ENCODE results near the gene ATP7B.

Gene ATP7B

GRCh38 chr13:51944428-51944827 lies 66.8 kb downstream of the ATP7B start:
- DNase-seq, result no peak

DNA sequence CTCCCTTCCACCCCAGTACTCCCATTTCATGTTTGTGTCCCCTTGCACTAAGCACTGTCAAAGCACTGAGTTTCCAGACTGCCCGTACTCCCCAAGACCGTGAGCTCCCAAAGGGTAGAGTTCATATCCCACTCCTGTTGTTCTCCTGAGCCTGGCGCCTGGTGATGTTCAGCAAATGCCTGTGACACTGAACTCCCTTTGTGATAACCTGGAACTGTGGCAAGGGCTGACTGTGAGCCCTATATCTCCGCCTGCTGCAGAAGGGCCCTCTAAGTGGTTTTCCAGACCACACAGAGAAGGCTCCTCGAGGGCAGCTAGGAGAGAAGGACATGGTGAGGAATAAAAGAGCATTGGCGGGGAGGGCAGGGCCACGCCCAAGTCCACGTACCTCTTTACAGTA lies 67.5 kb downstream of the ATP7B start:
- no peak for DNase-seq

DNA sequence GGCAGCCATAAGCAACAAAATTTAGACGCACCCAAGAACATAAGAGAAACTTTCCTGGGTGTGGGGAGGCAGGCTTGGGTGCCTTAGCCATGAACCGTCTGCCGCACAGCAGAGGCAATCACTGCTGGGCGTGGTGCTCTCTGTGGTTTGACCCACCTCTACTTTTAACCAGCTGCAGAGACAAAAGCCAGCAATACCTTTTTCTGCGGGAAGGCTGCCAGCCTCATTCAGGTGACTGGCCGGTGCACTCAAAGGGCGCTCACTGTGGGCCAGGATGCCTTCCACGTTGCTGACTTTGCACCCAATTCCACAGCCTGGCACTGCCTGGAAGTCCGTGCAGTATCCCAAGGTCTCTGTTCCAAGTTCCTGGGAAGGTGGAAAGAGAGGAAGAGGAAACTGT lies 69.1 kb downstream of the ATP7B start:
- no peak for DNase-seq

GRCh38 chr13:51938454-51938853 lies 72.8 kb downstream of the ATP7B start:
- no peak for DNase-seq

- no peak for DNase-seq
Observed at GRCh38 chr13:51937320-51938290, 73.6 kb downstream of the ATP7B start.

DNA sequence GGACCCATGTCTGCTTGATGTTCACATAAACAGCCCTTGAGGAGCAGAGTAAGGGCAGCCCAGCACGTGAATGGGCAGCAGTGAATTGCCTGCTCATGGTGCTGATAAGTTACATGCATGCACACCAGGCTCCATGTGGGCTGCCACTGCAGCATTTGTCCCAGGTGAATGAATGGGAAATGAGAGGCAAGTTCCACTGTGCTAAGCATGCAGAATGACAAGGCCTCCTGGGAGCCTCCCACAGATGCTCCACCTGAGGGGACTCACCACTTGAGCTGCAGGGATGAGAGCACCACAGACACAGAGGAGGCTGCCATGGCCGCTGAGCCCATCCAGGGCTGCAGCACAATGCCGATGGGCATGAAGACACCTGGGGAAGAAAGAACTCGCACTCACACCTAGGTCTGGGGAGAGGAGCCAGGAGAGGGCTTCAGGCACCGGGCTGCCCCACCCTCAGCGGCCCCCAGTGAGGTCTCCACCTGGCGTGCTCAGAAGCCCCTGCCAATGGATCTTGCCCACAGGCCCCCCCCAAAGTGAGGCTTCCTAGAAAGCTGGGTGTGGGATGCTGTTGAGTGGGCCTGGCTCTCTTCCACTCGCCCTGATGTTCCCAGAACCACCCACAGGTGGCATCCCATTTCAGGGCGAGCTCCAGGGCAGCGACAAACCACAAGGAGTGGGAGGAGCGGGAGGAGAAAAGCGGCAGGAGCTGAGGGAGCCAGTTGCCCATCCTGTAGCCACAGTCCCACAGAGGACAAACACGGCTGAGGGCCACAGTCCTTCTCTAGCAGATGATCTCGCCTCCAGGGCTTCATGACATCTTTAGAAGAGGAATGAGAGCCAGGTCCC lies 75.7 kb downstream of the ATP7B start:
- peak in 1 of 2 experiments; percentile 65 for DNase-seq

GRCh38 chr13:51934461-51935087 lies 76.7 kb downstream of the ATP7B start:
- no peak for DNase-seq

DNA sequence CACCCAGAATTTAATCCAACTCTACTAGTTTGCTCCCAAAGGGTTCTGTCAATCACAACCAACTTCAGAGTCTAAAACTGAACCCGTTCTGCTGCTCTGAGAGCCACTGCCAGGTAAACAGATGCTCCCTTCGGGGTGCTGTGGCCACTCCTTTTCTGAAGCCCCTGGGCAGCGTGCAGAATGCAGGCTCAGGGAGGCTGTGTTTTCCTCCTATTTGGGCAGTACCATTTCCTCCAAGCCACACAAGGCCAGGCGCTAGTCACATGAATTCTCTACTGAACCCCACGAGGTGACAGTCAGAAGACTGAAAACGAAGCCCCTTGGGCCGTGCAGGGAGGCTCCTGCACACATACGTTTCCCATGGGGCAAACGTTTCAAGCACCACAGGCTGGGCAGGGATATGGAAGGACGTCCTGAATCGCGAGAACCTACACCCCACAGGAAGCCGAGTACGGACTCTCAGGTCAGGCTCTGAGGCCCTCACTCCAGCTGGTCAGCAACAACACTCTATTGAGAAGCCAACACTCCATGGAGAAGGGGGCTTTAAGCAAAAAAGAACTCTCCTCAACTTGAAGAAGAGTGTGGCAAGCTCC lies 77.7 kb downstream of the ATP7B start:
- no peak for DNase-seq

- no peak for DNase-seq
Observed at GRCh38 chr13:51932231-51932630, 79.0 kb downstream of the ATP7B start.

GRCh38 chr13:51931606-51932005 lies 79.6 kb downstream of the ATP7B start:
- DNase-seq, result no peak

- DNase-seq, result peak; percentile 37 to 64
Observed at GRCh38 chr13:51929699-51930098, 81.6 kb downstream of the ATP7B start.

DNA sequence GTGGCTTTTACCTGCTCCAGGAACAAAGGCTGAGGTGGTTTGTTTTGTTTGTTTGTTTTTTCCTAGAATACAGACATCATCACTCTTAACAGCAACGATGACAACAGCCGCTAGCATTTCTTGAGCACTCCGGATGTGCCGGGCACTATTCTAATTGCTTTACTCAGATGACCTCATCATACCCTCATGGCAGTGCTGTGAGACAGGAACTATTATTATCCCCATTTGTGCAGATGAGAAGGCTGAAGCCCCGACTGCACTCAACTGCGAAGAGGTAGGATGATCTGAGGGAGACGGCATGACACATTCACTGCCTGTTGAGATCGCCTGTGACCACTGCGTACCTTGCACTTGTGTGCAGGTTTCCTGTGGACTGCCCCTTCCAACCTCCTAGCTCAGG lies 83.0 kb downstream of the ATP7B start:
- DNase-seq, result no peak

- DNase-seq, result no peak
Observed at GRCh38 chr13:51927129-51927528, 84.1 kb downstream of the ATP7B start.

DNA sequence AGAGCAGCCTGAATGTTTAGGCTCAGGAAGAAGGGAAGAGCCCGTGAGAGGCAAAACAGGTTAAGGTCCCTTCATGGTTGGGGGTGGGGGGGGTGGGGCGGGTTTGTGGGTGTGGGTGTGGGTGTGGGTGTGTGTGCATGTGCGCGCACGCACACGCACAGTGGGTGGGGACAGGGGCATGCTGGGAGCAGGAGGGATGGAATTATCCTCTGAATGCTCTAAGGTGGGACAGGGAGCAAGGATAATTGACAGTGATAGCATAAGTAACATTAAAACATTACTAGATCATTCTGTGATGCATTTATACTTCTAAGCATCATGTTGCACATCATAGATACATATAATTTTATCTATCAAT lies 84.7 kb downstream of the ATP7B start:
- no peak for DNase-seq

- DNase-seq, result no peak
Observed at GRCh38 chr13:51925865-51926527, 85.3 kb downstream of the ATP7B start.

DNA sequence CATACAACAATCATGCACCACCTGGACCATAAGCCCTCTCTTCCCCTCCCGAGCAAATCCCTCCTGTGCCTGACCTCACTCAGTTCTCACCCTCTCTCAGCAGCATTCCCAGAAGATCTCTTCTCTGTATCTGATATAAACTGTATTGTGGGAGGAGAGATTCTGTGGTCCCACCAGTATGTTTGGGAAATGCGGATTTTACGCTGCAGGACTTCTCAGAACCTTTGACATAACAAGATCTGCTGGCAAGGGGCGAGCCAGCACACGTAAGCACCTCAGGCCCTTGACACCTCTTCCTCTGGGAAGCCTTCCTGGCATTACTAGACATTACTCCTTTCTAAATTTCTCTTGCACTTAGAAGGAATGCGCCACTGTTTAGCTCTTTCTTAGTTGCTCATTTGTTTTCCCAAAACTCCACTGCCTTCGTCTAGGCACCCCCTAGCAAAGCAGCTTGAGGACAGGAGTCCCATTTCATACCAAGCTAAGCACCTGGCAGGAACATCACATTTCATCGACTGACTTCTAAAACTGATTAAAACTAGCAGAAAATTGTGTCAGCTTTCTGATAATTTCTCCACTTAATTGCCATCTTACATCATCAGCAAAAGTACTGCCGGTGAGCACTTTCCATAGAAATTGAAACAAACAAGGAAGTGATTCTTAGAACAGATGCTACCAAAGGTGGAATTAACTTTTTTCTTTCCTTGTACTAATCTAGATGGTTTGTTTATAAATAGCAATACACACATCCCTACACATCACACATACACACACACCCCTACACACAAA lies 86.3 kb downstream of the ATP7B start:
- no peak for DNase-seq

DNA sequence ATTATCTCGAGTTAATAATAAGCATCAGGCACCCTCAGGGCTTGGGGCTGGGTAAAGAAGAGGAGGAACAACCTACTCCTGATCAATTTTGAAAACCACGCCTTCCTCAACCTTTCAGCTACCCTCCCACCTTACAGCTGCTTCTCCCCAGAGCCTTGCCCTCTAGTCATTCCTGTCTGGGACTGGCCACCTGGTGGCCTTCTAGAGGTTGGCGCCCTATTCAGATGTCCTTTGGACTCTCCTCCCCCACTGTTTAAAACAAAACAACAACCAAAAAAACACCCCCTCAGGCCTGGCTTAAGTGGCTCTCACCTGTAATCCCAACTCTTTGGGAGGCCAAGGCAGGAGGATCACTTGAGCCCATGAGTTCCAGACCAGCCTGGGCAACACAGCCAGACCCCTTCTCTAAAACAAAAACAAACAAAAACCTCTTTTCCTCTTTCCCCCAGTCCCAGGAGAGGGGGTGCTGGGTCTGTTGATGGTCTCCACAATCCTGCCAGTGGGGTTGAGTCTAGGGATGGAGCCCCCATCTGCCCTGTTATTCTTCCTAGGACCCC lies 87.2 kb downstream of the ATP7B start:
- DNase-seq, result peak in 1 of 2 experiments; percentile 31

DNA sequence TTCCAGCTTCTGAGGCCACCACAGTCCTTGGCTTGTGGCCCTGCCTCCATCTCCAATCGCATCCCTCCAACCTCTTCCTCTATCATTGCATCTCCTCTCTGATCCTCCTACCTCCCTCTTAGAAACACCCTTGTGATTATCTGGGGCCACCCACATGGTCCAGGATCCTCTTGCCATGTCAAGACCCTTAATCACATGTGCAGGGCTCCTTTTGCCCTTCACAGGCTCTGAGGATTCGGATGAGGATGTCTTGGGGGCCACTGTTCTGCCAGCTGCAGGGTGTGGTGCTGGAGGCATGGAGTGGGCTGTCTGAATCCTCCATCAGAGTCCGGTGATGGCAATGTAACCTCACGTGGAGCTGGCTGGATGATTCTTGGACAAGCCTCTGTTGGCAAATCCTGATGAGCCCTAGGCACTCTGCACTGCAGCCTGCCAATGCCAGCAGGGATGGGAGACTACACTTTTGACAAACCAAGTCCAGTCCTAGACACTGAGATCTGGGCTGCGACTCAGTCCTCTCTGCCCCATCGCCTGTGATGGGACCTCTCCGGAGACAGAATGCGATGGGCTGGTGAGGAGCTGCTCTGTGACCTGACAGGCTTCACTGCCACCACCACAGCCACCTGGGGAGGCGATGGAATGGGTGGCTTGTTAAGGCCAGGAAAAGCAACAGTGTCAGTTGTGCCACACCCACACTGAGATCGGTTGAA lies 88.3 kb downstream of the ATP7B start:
- DNase-seq, result no peak

DNA sequence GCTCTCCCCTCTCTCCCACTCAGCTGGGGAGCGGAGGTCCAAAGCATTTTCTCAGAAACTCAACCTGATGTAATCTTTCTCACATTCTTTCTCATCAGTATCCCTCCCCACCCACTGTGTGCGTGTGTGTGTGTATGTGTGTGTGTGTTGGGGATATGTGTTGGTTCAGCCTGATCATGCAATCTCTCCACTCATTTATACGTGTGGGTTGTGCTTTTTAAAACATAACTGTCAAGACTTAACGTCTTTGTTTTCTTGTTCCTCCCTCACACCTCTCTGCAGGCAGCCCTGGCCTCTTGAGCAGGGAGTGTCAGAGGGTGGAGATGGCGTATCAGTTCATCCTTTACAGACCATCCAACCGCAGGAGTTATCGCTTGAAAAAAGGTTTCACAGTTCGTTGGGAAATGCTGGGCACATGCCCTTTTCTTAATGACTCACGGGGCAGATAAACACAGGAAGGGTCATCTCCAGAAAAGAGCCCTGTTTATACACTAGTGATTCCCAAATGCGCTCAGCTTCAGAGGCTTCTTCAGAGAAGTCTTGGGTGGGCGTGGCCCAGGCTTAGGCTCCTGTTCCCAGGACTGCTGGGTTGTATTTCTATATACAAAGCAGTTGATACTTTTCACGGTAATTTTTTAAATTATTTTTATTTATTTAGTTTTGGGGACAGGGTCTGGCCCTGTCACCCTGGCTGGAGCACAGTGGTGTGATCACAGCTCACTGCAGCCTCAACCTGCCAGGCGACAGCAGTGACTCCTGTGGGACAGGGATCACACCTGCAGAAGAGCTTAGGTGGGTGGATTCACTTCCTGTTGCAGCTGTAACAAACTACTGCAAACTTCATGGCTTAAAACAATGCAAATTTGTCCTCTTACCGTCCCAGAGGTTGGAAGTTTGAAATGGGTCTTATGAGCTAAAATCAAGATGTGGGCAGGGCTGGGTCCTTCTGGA lies 89.2 kb downstream of the ATP7B start:
- no peak for DNase-seq
